ENCODE data around the gene MEIOC. TPM values are rescaled to one million over a fixed set of nuclear protein-coding genes. Genes with fewer than 3 reads are reported as not detected.
"Not testable (repeated sequence)": the region's sequence is repeated elsewhere in the genome, so short reads cannot be mapped to it uniquely, and the experiment has no call there.

Gene MEIOC
- total RNA-seq, 1 donor from 2014 or later, result 7.1 TPM

GRCh38 chr17:44664867-44665266 lies 8.6 kb downstream of the MEIOC start:
- H3K4me3 ChIP-seq (ENCODE audit: low read depth, low read length), result no peak overlapping the region
- no peak for DNase-seq (ENCODE audit: low read depth)
- TF ChIP-seq CTCF (conservative IDR thresholded peaks at IDR 0.05; ENCODE audit: low read depth, low read length), result no peak

DNA sequence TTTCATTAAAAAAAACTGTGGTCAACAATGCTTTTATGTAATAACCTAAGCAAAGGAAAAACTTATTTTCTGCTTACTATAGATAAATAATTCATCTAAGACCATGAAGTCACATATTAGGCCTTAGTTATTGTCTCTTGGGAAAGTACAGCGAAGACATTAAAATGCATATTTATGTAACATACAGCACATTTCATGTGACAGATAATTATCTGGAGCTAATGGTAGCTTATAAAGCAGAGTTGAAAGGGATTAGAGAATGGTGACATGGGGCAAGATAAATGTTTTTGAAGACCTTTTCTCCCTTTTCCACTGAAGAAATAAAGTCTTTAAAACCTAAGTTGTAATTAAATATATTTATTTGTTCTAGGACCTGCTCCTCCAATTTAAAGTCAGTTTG lies 9.7 kb downstream of the MEIOC start:
- TF ChIP-seq CTCF (conservative IDR thresholded peaks at IDR 0.05; ENCODE audit: low read depth, low read length), result no peak

DNA sequence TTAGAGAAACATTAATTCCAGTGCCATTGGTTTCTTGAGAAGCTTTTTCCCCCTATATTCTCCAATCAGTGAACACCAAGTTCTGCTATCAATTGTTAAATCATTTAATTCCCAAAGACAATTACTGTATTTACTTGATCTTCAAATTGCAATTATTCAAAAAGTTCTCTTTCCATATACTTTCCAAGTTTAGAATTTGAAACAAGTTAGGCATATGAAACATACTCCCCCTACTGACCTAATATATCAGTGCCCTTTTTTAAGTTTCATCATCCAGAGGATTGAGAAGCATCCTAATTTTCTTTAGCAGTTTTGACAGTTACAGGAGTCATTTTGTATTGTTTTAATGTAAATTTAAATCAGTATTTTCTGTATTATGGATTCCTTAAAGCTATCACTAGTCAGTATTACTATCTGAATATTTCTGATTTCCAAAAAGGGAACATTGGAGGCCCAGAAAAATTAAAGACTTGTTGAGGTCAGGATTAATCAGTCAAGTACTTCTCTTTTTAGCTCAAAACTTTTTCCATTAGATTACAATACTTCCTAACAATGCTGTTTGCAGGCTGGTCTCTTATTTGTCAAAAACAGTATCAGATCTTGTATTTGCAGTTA lies 16.3 kb downstream of the MEIOC start:
- TF ChIP-seq CTCF (conservative IDR thresholded peaks at IDR 0.05; ENCODE audit: low read depth, low read length), result peak; percentile 57
- H3K4me3 ChIP-seq (ENCODE audit: low read depth, low read length), result no peak overlapping the region
- DNase-seq (ENCODE audit: low read depth), result no peak

More for the DNA sequence above, 9.7 kb downstream of the MEIOC start:
- no peak for DNase-seq (ENCODE audit: low read depth)
- no peak overlapping the region for H3K4me3 ChIP-seq (ENCODE audit: low read depth, low read length)

GRCh38 chr17:44673893-44674292 lies 17.6 kb downstream of the MEIOC start:
- DNase-seq (ENCODE audit: low read depth), result no peak
- no peak overlapping the region for H3K4me3 ChIP-seq (ENCODE audit: low read depth, low read length)
- TF ChIP-seq CTCF (conservative IDR thresholded peaks at IDR 0.05; ENCODE audit: low read depth, low read length), result no peak

- DNase-seq (ENCODE audit: low read depth), result no peak
- TF ChIP-seq CTCF (conservative IDR thresholded peaks at IDR 0.05; ENCODE audit: low read depth, low read length), result no peak
- no peak overlapping the region for H3K4me3 ChIP-seq (ENCODE audit: low read depth, low read length)
Measured at GRCh38 chr17:44677136-44677535, 20.9 kb downstream of the MEIOC start.

DNA sequence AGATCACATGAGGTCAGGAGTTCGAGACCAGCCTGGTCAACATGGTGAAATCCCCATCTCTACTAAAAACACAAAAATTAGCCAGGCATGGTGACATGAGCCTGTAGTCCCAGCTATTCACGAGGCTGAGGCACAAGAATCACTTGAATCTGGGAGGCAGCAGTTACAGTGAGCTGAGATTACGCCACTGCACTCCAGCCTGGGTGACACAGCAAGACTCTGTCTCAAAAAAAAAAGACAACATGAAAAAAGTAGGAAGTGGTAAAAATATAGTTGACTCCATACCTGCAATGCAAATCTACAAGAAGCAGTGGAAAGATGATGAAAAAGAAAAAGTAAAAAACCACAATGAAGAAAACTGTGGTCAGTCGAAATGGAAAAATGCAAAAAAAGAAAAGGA lies 27.0 kb downstream of the MEIOC start:
- H3K4me3 ChIP-seq (ENCODE audit: low read depth, low read length); DNase-seq (ENCODE audit: low read depth): not testable (repeated sequence)

DNA sequence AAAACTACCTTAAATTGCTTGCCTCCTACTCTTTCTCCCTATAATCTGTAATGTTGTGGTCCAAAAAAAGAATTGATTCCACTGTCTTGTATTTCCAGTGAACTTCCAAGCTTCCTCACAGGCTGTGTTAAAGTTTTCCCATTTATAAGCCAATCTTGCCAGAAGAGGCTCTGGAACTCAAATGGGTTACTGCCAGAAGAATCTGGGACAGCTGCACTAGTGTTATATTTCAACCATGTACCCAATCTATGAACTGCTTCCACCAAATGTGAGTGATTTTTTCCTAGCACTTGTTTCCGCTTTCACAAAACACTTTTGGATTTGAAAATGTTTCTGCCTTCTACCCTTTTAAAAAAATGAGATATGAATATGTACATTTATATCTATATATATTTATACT lies 31.5 kb downstream of the MEIOC start:
- no peak overlapping the region for H3K4me3 ChIP-seq (ENCODE audit: low read depth, low read length)
- no peak for TF ChIP-seq CTCF (conservative IDR thresholded peaks at IDR 0.05; ENCODE audit: low read depth, low read length)
- no peak for DNase-seq (ENCODE audit: low read depth)

Data from epithelial cell of proximal tubule (primary cell).